ENCODE measurements around the gene KLC1.

GRCh38 chr14:103740991-103741689, 112.1 kb downstream of the KLC1 start:
- TF ChIP-seq JUNB (IDR thresholded peaks at IDR 0.05) (no peak), CTCF (IDR thresholded peaks at IDR 0.05) (no peak), POLR2A (IDR thresholded peaks at IDR 0.05; ENCODE audit: low read length) (no peak), REST (IDR thresholded peaks at IDR 0.05) (no peak)

All from A549 (cell line).